GM21528 (cell line): Measurements from ENCODE around the gene TARP.

Experiments used
- ATAC-seq: cut with Tn5 transposase; IDR thresholded peaks from one replicate; pipeline ENCODE4 v1.9.1; 2021; ENCODE audit warnings: mild to moderate bottlenecking, moderate library complexity; ENCODE audit not compliant: unreplicated experiment, low FRiP score

Gene TARP

GRCh38 chr7:38223306-38223705 lies 50.1 kb downstream of the TARP start:
- ATAC-seq = no peak

- no peak for ATAC-seq
Measured at GRCh38 chr7:38222481-38223096, 50.8 kb downstream of the TARP start.

- ATAC-seq = no peak
Measured at GRCh38 chr7:38220452-38220851, 53.0 kb downstream of the TARP start.

- ATAC-seq = no peak
Measured at GRCh38 chr7:38217672-38218071, 55.8 kb downstream of the TARP start.

GRCh38 chr7:38215735-38216670 lies 57.4 kb downstream of the TARP start:
- peak; percentile 92 for ATAC-seq

- ATAC-seq = no peak
Measured at GRCh38 chr7:38215115-38215514, 58.3 kb downstream of the TARP start.

- no peak for ATAC-seq
Measured at GRCh38 chr7:38211940-38212339, 61.5 kb downstream of the TARP start.

GRCh38 chr7:38211486-38211885 lies 62.0 kb downstream of the TARP start:
- no peak for ATAC-seq
